GM21825 (cell line): ENCODE results near the gene PCNX4.

ENCODE experiments used
- ATAC-seq: cut with Tn5 transposase; IDR thresholded peaks from one replicate; pipeline ENCODE4 v1.9.1; 2021; ENCODE audit warnings: mild to moderate bottlenecking, moderate library complexity; ENCODE audit not compliant: unreplicated experiment

PCNX4 gene

DNA sequence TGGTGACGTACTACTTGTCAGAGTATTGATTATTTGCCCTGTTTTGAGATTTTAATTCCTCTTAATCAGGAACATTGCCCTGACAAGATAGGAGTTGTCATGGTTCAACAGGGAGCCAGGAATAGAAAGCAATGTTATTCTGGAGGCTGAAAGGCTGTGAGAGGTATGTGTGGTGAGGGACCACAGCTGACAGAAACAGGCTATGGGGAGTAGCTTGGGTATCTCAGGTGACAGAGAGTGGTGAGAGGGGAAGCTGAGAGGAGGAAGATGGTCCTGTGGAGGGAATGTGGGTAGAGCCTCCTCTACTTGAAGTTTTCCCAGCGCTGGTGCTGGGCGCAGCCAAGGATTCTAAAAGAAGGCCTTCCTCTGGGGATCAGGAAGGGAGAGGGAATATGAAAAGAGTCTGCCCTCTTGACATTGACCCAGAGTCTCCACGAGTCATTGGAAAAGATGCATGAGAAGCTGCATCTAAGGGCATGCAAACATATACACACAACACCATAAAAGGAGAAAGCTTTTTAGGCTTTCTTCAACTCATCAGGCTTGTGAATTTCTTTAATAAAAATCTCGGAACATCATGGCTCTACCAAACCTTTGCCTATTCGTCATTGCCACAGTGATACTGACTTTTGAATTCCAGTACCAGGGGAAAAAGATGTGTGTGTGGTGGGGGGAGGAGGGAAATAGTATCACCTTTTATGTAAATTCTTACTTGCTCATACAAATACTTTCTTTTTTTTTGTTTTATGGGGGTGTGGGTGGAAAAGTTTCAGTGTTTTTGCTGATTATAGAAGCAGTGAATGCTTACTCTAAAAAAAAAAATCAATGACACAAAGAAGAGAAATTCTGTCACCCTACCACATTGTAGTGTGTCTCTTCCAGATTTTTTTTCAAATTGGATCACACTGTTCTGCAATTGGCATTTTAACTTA, 113.4 kb downstream of the PCNX4 start:
- peak; percentile 57 for ATAC-seq

DNA sequence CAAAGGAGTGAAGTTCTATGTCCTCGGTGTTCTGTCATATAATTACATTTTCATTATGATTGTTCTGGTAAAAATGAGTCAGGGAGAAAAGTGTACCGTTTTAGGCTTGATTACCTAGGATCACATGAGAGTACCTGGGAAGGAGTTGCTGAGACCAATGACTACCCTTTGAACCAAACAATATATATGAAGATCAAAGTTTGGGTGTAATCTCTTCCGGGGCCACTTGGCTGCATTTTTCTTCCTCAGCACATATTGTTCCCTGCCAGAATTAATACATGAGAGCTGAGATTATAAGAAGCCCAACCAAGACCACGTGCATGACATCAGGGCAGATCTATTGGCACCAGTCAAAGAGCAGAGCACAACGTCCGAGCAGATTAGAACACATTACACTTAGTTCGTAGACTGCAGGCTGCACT, 114.5 kb downstream of the PCNX4 start:
- no peak for ATAC-seq

DNA sequence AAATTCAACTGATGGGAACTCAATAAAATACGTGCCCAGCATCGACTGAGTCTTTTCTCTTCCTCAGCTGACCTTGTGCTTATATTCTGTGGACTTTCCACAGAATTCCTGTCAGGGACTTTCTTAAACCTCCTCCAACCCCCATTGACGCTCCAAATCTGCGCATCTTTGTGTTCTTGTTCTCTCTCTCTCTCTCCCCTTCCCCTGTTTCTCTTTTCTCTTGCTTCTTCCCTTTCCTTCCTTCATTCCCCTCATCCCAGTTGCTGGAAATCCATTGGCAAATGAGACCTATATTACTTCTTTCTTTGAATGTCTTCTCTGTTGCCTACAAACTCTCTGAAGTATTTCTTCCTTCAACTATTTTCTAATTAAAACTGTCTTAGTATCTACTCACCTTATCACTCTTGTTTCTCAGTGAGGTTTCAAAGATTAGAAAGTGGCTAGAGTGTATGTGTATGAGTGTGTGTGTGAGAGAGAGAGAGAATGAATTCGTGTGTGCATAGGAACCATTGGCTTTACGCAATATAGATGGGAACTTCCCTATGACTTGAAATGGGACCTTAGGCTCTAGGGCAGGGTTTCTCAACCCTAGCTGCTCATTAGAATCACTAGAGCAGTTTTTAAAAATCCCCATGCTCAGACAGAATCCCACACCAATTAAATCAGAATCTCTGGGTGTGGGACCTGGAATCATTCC, 115.3 kb downstream of the PCNX4 start:
- peak; percentile 36 for ATAC-seq

DNA sequence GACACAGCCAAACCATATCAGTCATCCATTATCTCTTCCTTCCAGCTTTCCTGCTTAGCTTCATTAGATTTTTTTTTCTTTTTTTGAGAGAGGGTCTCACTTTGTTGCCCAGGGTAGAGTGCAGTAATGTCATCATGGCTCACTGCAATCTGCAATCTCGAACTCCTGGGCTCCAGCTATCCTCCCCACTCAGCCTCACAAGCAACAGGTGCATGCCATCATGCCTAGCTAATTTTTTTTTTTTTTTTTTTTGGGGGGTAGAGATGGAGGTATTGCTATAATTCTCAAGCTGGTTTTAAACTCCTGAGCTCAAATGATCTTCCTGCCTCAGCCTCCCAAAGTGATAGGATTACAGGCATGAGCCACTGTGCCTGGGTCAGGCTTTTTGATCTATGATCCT, 119.0 kb downstream of the PCNX4 start:
- no peak for ATAC-seq

DNA sequence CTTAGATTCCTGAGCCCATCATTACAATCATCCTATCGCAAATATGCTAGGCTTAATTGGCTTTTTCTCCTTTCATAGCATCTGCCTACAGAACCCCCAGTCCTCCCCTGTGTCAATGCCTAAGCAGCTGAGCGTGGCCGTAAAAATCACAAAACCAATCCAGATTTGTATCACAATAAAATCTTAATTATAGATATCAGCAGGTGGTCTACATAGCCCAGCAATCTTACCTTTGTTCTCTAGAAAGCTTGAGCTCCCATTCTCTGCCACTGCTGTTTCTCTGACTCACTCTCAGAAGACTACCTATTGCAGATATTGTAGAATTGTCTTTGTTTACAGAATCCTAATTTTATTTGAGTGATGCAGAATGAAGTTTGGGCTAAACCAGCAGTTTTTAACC, 119.4 kb downstream of the PCNX4 start:
- no peak for ATAC-seq

DNA sequence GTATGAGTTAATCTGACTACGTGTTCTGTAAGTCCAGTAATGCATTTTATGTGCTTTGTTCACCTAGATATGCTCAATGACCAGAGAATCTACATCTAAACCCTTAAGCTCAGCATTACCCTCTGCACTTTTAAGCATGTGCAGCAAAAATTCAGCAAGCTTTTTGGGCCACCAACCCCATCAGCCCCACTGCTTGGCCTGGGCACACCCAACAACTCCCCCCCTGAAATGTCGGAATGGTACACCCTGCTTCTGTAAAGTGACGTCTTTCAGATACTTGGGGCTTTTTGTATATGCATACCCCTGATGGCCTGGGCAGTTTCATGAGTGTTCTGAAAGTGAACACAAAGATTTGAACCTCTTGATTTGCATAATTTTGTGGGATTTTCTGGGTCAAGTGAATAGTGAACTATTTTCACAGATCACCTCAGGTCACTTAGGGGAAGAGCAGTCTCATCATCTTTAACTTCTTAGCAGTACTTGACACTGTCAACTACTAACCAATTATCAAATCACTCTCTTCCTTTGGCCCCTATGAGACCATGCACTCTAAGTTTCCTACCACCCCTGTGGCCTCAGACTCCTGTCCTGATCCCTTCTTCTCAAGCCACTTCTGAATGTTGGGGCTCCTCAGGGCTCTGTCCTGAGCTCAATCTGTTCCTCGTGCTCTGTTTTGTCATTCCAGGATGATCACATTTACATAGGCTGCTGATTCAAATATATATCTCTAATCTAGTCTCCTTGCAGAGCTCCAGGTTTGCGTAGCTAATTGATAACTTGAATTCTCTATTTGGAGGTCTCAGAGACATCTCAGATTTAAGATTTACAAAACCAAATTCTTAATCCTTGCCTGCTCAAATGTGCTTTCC, 121.0 kb downstream of the PCNX4 start:
- ATAC-seq, result peak; percentile 92

DNA sequence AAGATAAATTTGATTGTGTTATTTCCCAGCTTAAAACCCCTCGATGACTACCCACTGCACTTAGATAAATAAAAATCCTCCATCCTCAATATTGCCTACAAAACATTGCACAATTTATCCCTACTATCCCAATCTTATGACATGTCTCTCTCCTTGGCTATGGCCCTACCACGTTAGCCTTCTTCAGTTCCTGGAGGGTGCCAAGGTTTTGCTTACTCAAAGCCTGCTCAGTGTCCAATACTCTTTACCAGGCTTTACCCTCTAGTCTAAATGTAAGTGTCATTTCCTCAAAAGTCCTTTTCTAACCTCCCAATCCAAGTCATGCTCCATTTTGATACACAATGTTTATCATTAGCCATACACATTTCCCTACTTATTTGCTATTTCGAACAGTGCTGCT, 122.3 kb downstream of the PCNX4 start:
- ATAC-seq, result no peak

DNA sequence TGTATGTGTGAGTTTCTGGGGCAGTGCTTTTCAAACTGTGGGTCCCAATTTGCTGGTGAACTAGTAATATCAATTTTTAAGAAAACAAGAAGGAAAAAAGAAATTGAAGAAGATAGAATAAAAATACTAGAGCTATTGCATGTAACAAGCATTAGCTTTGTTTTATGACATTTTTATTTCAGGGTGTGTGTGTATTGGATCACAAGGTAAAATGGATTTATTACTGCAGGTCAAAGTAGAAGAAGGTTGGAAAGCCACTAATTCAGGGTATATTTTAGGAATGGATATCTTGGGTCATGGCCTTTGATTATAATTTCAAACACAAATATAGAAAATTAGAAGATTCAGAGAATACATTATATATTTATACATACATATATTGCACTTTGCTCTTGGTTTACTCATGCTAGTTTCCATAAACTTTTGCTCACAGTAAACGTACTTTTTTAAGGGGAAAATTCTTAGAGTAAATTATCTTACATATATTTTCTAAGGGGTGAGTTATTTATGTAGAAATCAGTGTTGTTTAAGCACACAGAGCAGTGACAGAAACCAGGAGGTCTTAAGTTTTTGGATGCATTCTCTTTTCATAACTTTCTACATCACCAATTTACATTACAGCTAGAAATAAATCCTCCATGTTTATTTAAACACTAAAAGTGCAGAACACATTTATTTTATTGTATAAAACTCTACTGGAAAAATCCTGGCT, 122.8 kb downstream of the PCNX4 start:
- no peak for ATAC-seq

DNA sequence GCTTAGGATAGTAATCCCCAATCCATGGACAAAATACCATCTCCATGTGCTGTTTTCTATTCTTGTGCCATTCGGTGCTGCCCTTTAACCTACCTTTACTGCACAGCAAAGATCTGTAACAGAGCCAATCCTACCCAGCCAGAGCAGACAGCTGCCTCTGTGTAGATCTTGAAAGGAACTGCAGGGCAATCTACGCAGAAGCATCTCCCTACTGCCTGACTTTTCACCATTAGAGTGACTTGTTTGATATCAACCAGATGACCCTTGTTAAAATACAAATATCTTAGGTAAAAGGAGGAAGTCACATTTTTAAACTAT, 123.4 kb downstream of the PCNX4 start:
- no peak for ATAC-seq

DNA sequence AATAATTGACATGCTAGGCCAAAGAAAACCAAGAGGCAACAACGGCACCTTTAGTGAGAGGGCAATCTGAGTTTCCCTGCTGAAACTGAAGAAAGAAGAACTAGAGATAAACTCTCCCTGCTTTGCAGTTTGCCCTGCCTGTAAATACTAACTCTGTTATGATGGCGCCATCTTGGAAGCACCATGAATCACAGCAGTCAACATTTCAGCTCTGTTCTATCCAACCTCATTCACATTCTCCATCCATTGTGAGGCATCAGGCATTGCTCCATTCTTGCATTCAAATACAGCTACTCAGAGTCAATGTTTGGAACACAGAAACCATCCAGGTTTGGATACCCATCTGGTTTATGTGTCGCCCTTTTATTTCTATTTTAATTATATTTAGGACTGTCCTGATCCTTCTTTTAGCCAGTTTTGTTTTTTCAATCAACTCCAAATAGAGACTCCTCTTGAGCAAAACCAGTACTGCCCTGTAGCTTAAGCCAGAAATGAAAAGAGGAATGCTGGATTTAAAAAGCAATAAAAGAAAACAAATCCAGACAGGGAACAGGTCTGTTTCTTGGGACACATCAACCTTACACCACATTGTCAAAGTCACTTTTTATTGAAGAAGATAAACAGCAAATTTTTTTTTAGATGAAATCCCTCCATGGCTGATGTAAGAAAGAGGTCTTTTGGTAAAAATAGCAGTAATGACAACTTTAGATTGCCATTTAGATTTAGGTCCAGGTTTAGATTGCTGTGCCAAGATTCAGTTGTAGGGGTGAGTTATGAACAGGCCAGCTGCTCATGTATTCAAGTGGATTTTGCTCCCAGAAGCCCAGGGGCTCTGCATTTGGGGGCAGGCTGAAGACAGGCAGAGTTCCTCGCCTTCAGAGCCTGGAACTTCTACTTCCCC, 124.0 kb downstream of the PCNX4 start:
- ATAC-seq, result no peak

DNA sequence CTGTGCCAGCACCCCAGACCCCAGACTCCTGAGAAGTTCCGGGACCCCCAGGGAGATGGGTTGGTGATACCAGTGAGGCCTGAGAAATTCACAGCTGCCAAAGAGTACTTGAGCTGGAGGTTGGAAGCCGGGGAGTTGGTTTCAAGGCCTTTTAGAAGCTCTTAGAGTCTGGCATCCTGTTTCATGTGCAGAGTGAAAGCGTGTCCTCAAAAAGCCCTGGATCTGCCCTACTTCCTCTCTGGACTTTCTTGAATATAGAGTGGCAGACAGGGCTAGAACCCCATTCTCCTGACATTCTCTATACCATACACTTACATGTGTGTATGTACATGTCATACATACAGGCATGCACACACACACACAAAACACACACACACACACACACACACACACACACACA, 126.0 kb downstream of the PCNX4 start:
- ATAC-seq, result no peak
